HepG2 (cell line): ENCODE measurements around the gene GNG3. TPM values are rescaled to one million over a fixed set of nuclear protein-coding genes. Genes with fewer than 3 reads are reported as not detected.

Experiments
- EZH2 ChIP-seq: conservative IDR thresholded peaks from 2 replicates; pipeline ENCODE4 v1.6.1; 2012; ENCODE audit warnings: mild to moderate bottlenecking, low read depth, low read length, moderate library complexity
- FOXA1 ChIP-seq, 2 experiments: fragments of 450-650 bp in 1 of 2; sonication (generic) in 1 of 2; formaldehyde crosslinking in 1 of 2; IDR thresholded peaks; 2 replicates each; pipeline versions ENCODE4 v1.4.0 to v1.6.1; 2016 to 2020; ENCODE audit warnings: missing genetic modification reagents in 1 of 2
- MAFF ChIP-seq: IDR thresholded peaks from 2 replicates; pipeline ENCODE4 v1.6.1; 2011; ENCODE audit warnings: low read depth, low read length, improper control_type of control experiment
- NAIF1 ChIP-seq: sonication (generic); formaldehyde crosslinking; IDR thresholded peaks from 2 replicates; pipeline ENCODE4 v1.5.0; 2020; ENCODE audit warnings: mild to moderate bottlenecking, missing genetic modification reagents, borderline replicate concordance
- RFX3 ChIP-seq: IDR thresholded peaks from 2 replicates; pipeline ENCODE4 v1.6.1; 2016; ENCODE audit warnings: missing biosample characterization, missing genetic modification reagents
- SAP130 ChIP-seq: IDR thresholded peaks from 2 replicates; pipeline ENCODE4 v1.6.1; 2016; ENCODE audit warnings: low read depth
- ZKSCAN8 ChIP-seq: IDR thresholded peaks from 2 replicates; pipeline ENCODE4 v1.6.1; 2016; ENCODE audit warnings: borderline replicate concordance, missing genetic modification reagents, missing compliant biosample characterization
- ZNF121 ChIP-seq: sonication (generic); formaldehyde crosslinking; IDR thresholded peaks from 2 replicates; pipeline ENCODE4 v1.5.0; 2020; ENCODE audit warnings: mild to moderate bottlenecking, missing genetic modification reagents
- ZNF230 ChIP-seq: sonication (generic); formaldehyde crosslinking; IDR thresholded peaks from 2 replicates; pipeline ENCODE4 v1.4.0; 2020; ENCODE audit warnings: mild to moderate bottlenecking, missing genetic modification reagents
- ZNF292 ChIP-seq: sonication (generic); formaldehyde crosslinking; IDR thresholded peaks from 2 replicates; pipeline ENCODE4 v1.8.1; 2022; ENCODE audit warnings: mild to moderate bottlenecking, low read depth, missing genetic modification reagents, borderline replicate concordance
- ZNF44 ChIP-seq: sonication (generic); formaldehyde crosslinking; IDR thresholded peaks from 2 replicates; pipeline ENCODE4 v1.5.1; 2020; ENCODE audit warnings: mild to moderate bottlenecking, missing genetic modification reagents
- ZNF672 ChIP-seq: sonication (generic); formaldehyde crosslinking; IDR thresholded peaks from 2 replicates; pipeline ENCODE4 v1.8.1; 2022; ENCODE audit warnings: missing genetic modification reagents
- ZNF883 ChIP-seq: sonication (generic); formaldehyde crosslinking; IDR thresholded peaks from 2 replicates; pipeline ENCODE4 v1.5.1; 2020; ENCODE audit warnings: mild to moderate bottlenecking, missing genetic modification reagents; ENCODE audit errors: not compliant biosample characterization
- ZSCAN12 ChIP-seq: sonication (generic); formaldehyde crosslinking; IDR thresholded peaks from 2 replicates; pipeline ENCODE4 v1.9.0; 2021; ENCODE audit warnings: mild to moderate bottlenecking, missing genetic modification reagents
- polyA plus RNA-seq, 8 experiments: library from polyadenylated mRNA; depleted of rRNA in 3 of 8; stranded (reverse) in 7 of 8; unstranded in 1 of 8; fragments of >200 nt; fragmentation: Illumina TruSeq in 4 of 8; extraction: Trizol in 4 of 8; gene quantifications; 2 replicates each; pipeline versions ENCODE4 v1.2.1 to v1.2.3, GENCODE V29; 2011 to 2016; ENCODE audit warnings: low read depth in 4 of 8, missing spikeins in 1 of 8, mixed read lengths in 1 of 8; ENCODE audit not compliant: insufficient read depth in 1 of 8
- total RNA-seq, 5 experiments: library from RNA; depleted of rRNA; stranded (reverse); fragments of >200 nt; fragmentation: Illumina TruSeq; extraction: Trizol; gene quantifications; 2 replicates each; pipeline ENCODE4 v1.2.3, GENCODE V29; 2016; ENCODE audit warnings: low read depth in 1 of 5
- TF ChIP-seq, protein P1 (sequence below): sonication (generic); formaldehyde crosslinking; IDR thresholded peaks from 2 replicates; pipeline ENCODE4 v1.4.0; 2020; ENCODE audit warnings: missing genetic modification reagents
- TF ChIP-seq, protein P2 (sequence below): sonication (generic); formaldehyde crosslinking; conservative IDR thresholded peaks from 2 replicates; pipeline ENCODE4 v1.8.0; 2022; ENCODE audit warnings: low read depth, missing genetic modification reagents
- TF ChIP-seq, protein P3 (sequence below): sonication (generic); formaldehyde crosslinking; IDR thresholded peaks from 2 replicates; pipeline ENCODE4 v1.8.0; 2022; ENCODE audit warnings: low read depth, missing genetic modification reagents
- TF ChIP-seq, protein P4 (sequence below): sonication (generic); formaldehyde crosslinking; IDR thresholded peaks from 2 replicates; pipeline ENCODE4 v1.5.0; 2020; ENCODE audit warnings: mild to moderate bottlenecking, missing genetic modification reagents
- TF ChIP-seq, protein P5 (sequence below): IDR thresholded peaks from 2 replicates; pipeline ENCODE4 v1.6.1; 2012; ENCODE audit warnings: low read depth, low read length, improper control_type of control experiment

GNG3 gene
- total and polyA plus RNA-seq, 2 of the 13 experiments (the other 11 are each of a cell fraction or from before 2014, with no cell fraction given), result not detected

DNA sequence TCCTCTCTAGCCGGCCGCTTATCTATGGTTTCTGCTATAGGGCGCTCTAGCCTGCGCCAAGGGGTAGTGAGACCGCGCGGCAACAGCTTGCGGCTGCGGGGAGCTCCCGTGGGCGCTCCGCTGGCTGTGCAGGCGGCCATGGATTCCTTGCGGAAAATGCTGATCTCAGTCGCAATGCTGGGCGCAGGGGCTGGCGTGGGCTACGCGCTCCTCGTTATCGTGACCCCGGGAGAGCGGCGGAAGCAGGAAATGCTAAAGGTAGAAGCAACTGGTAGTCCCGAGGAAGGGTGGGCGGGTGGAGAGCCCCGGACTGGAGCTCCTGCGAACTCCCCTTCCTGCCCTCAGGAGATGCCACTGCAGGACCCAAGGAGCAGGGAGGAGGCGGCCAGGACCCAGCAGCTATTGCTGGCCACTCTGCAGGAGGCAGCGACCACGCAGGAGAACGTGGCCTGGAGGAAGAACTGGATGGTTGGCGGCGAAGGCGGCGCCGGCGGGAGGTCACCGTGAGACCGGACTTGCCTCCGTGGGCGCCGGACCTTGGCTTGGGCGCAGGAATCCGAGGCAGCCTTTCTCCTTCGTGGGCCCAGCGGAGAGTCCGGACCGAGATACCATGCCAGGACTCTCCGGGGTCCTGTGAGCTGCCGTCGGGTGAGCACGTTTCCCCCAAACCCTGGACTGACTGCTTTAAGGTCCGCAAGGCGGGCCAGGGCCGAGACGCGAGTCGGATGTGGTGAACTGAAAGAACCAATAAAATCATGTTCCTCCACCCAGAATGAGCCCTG lies 35.7 kb upstream of the GNG3 start, which contains the start of the genes LBHD1 and UQCC3 (continued):
- TF ChIP-seq, protein P1, sequence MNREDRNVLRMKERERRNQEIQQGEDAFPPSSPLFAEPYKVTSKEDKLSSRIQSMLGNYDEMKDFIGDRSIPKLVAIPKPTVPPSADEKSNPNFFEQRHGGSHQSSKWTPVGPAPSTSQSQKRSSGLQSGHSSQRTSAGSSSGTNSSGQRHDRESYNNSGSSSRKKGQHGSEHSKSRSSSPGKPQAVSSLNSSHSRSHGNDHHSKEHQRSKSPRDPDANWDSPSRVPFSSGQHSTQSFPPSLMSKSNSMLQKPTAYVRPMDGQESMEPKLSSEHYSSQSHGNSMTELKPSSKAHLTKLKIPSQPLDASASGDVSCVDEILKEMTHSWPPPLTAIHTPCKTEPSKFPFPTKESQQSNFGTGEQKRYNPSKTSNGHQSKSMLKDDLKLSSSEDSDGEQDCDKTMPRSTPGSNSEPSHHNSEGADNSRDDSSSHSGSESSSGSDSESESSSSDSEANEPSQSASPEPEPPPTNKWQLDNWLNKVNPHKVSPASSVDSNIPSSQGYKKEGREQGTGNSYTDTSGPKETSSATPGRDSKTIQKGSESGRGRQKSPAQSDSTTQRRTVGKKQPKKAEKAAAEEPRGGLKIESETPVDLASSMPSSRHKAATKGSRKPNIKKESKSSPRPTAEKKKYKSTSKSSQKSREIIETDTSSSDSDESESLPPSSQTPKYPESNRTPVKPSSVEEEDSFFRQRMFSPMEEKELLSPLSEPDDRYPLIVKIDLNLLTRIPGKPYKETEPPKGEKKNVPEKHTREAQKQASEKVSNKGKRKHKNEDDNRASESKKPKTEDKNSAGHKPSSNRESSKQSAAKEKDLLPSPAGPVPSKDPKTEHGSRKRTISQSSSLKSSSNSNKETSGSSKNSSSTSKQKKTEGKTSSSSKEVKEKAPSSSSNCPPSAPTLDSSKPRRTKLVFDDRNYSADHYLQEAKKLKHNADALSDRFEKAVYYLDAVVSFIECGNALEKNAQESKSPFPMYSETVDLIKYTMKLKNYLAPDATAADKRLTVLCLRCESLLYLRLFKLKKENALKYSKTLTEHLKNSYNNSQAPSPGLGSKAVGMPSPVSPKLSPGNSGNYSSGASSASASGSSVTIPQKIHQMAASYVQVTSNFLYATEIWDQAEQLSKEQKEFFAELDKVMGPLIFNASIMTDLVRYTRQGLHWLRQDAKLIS (CRISPR knock-in tag), result no peak
- TF ChIP-seq, protein P2, sequence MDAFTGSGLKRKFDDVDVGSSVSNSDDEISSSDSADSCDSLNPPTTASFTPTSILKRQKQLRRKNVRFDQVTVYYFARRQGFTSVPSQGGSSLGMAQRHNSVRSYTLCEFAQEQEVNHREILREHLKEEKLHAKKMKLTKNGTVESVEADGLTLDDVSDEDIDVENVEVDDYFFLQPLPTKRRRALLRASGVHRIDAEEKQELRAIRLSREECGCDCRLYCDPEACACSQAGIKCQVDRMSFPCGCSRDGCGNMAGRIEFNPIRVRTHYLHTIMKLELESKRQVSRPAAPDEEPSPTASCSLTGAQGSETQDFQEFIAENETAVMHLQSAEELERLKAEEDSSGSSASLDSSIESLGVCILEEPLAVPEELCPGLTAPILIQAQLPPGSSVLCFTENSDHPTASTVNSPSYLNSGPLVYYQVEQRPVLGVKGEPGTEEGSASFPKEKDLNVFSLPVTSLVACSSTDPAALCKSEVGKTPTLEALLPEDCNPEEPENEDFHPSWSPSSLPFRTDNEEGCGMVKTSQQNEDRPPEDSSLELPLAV (CRISPR knock-in tag), result no peak
- TF ChIP-seq ZNF672 (CRISPR knock-in tag), result 0 out of 2 replicates have a peak, but pooled peaks have one; percentile 35
- TF ChIP-seq RFX3 (CRISPR knock-in tag), result no peak
- TF ChIP-seq SAP130 (CRISPR knock-in tag), result peak; percentile 89
- TF ChIP-seq EZH2, result no peak
- peak; percentile 76 for TF ChIP-seq ZNF292 (CRISPR knock-in tag)
- TF ChIP-seq FOXA1 (IDR thresholded peaks at IDR 0.05), result no peak
- no peak for TF ChIP-seq FOXA1 (CRISPR knock-in tag; IDR thresholded peaks at IDR 0.05)
- peak; percentile 39; the same call in 1 of the 2 replicates for TF ChIP-seq MAFF
- TF ChIP-seq ZNF121, result 0 out of 2 replicates have a peak, but pooled peaks have one; percentile 28
- peak; percentile 27; the same call in 1 of the 2 replicates for TF ChIP-seq ZNF44 (CRISPR knock-in tag)
- TF ChIP-seq, protein P3, sequence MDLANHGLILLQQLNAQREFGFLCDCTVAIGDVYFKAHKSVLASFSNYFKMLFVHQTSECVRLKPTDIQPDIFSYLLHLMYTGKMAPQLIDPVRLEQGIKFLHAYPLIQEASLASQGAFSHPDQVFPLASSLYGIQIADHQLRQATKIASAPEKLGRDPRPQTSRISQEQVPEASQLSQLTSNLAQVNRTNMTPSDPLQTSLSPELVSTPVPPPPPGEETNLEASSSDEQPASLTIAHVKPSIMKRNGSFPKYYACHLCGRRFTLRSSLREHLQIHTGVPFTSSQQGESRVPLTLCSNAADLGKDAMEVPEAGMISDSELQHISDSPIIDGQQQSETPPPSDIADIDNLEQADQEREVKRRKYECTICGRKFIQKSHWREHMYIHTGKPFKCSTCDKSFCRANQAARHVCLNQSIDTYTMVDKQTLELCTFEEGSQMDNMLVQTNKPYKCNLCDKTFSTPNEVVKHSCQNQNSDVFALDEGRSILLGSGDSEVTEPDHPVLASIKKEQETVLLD (CRISPR knock-in tag), result peak; percentile 60; the same call in 1 of the 2 replicates
- no peak for TF ChIP-seq ZNF883 (CRISPR knock-in tag)
- peak; percentile 99 for TF ChIP-seq NAIF1 (CRISPR knock-in tag)
- TF ChIP-seq ZSCAN12 (CRISPR knock-in tag), result no peak
- no peak for TF ChIP-seq ZNF230 (CRISPR knock-in tag)
- TF ChIP-seq, protein P4, sequence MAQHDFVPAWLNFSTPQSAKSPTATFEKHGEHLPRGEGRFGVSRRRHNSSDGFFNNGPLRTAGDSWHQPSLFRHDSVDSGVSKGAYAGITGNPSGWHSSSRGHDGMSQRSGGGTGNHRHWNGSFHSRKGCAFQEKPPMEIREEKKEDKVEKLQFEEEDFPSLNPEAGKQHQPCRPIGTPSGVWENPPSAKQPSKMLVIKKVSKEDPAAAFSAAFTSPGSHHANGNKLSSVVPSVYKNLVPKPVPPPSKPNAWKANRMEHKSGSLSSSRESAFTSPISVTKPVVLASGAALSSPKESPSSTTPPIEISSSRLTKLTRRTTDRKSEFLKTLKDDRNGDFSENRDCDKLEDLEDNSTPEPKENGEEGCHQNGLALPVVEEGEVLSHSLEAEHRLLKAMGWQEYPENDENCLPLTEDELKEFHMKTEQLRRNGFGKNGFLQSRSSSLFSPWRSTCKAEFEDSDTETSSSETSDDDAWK (CRISPR knock-in tag), result no peak
- no peak for TF ChIP-seq ZKSCAN8
- TF ChIP-seq, protein P5, sequence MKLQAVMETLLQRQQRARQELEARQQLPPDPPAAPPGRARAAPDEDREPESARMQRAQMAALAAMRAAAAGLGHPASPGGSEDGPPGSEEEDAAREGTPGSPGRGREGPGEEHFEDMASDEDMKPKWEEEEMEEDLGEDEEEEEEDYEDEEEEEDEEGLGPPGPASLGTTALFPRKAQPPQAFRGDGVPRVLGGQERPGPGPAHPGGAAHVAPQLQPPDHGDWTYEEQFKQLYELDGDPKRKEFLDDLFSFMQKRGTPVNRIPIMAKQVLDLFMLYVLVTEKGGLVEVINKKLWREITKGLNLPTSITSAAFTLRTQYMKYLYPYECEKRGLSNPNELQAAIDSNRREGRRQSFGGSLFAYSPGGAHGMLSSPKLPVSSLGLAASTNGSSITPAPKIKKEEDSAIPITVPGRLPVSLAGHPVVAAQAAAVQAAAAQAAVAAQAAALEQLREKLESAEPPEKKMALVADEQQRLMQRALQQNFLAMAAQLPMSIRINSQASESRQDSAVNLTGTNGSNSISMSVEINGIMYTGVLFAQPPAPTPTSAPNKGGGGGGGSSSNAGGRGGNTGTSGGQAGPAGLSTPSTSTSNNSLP, result peak; percentile 41; the same call in 1 of the 2 replicates
